AG10803 (cell line): ENCODE measurements around the gene GLE1.
A peak's percentile ranks its signal among the peaks of the same experiment; 100 is the strongest.

Experiments
- DNase-seq: peaks from one replicate; pipeline ENCODE4 v3.0.0; 2010; ENCODE audit warnings: low read depth
- H3K4me3 ChIP-seq: 2 replicates; pipeline ENCODE4 v1.5.1; 2011; ENCODE audit warnings: mild to moderate bottlenecking, low read length, control low read depth
- CTCF ChIP-seq: conservative IDR thresholded peaks from 2 replicates; pipeline ENCODE4 v1.5.1; 2011; ENCODE audit warnings: mild to moderate bottlenecking, low read length, control low read depth, inconsistent platforms

GLE1 gene

GRCh38 chr9:128540634-128541360, 36.3 kb downstream of the GLE1 start:
- peak; percentile 23 for DNase-seq
- no peak overlapping the region for H3K4me3 ChIP-seq
- no peak for TF ChIP-seq CTCF

GRCh38 chr9:128546504-128546903, 42.0 kb downstream of the GLE1 start:
- no peak for TF ChIP-seq CTCF
- DNase-seq: no peak
- H3K4me3 ChIP-seq: no peak overlapping the region

GRCh38 chr9:128548876-128549275, 44.4 kb downstream of the GLE1 start:
- no peak for TF ChIP-seq CTCF
- DNase-seq: no peak
- no peak overlapping the region for H3K4me3 ChIP-seq

GRCh38 chr9:128550226-128550625, 45.7 kb downstream of the GLE1 start:
- no peak for TF ChIP-seq CTCF
- H3K4me3 ChIP-seq: no peak overlapping the region
- no peak for DNase-seq

GRCh38 chr9:128550770-128551656, 46.5 kb downstream of the GLE1 start:
- no peak for TF ChIP-seq CTCF
- peak overlapping the region; percentile 69 for H3K4me3 ChIP-seq
- peak; percentile 47 for DNase-seq

GRCh38 chr9:128551657-128552152, 47.2 kb downstream of the GLE1 start:
- peak overlapping the region; percentile 69 for H3K4me3 ChIP-seq
- DNase-seq: no peak
- no peak for TF ChIP-seq CTCF
